Kidney (tissue), 14 donors: ENCODE measurements around the gene AVL9. TPM values are rescaled to one million over a fixed set of nuclear protein-coding genes. Genes with fewer than 3 reads are reported as not detected.

Experiments used
- DNase-seq, 5 donors: peaks; one replicate each; pipeline ENCODE4 v3.0.0-alpha.2; 2013 to 2020
- FAIRE-seq: peaks from 2 replicates; lab custom pipeline; 2012; peaks lifted over from hg19 to GRCh38; lab: Jason Lieb, UNC
- H3K27ac ChIP-seq, 2 donors: one replicate each; pipeline ENCODE4 v1.7.0; 2013; ENCODE audit warnings: low read depth in 2 of 2, low read length in 2 of 2, inconsistent platforms in 1 of 2
- H3K27me3 ChIP-seq: one replicate; pipeline ENCODE4 v1.7.1; 2013; ENCODE audit warnings: low read length, inconsistent platforms; ENCODE audit not compliant: control insufficient read depth, insufficient read depth
- H3K36me3 ChIP-seq, 3 donors: one replicate each; pipeline versions ENCODE4 v1.7.0 to v1.7.1; 2013; ENCODE audit warnings: low read length in 3 of 3, control low read depth in 1 of 3, inconsistent platforms in 1 of 3; ENCODE audit not compliant: insufficient read depth in 3 of 3, control insufficient read depth in 2 of 3
- H3K4me1 ChIP-seq, 3 donors: one replicate each; pipeline versions ENCODE4 v1.7.0 to v1.7.1; 2013; ENCODE audit warnings: low read length in 3 of 3, inconsistent platforms in 1 of 3, low read depth in 1 of 3; ENCODE audit not compliant: control insufficient read depth in 2 of 3, insufficient read depth in 2 of 3
- H3K4me3 ChIP-seq, 3 donors: one replicate each; pipeline versions ENCODE4 v1.7.0 to v1.8.1; 2013; ENCODE audit warnings: low read length in 3 of 3, control low read depth in 1 of 3, inconsistent platforms in 1 of 3
- H3K9ac ChIP-seq, 3 donors: one replicate each; pipeline versions ENCODE4 v1.7.0 to v1.7.1; 2013; ENCODE audit warnings: low read length in 3 of 3, control low read depth in 1 of 3, inconsistent platforms in 1 of 3
- H3K9me3 ChIP-seq, 3 donors: one replicate each; pipeline versions ENCODE4 v1.7.0 to v1.7.1; 2013; ENCODE audit warnings: low read length in 3 of 3, control low read depth in 1 of 3, inconsistent platforms in 1 of 3; ENCODE audit not compliant: control insufficient read depth in 2 of 3, insufficient read depth in 1 of 3
- intact Hi-C: fragments of 100-400 bp; cut with DNase I; formaldehyde crosslinking; loops from one replicate; pipeline ENCODE4 v1.11.1; 2022
- polyA plus RNA-seq: library from polyadenylated mRNA; stranded (reverse); fragments of 350-450 nt; fragmentation: Illumina TruSeq; extraction: RNeasy Lipid Tissue Mini Kit (QIAGEN cat#74804); gene quantifications from one replicate; pipeline ENCODE4 v1.2.3, GENCODE V29; 2014; ENCODE audit warnings: low read depth, low replicate concordance; ENCODE audit not compliant: insufficient read depth
- total RNA-seq: library from RNA; stranded (reverse); fragmentation: NEBNext Ultra II Directional; extraction: Animal tissue kit (Norgen Biotek cat#: 25700); gene quantifications from one replicate; pipeline ENCODE4 v1.2.1, GENCODE V29; 2021
- TF ChIP-seq, protein P1 (sequence below): IDR thresholded peaks from 3 replicates; pipeline ENCODE4 v1.5.1; 2012; ENCODE audit warnings: mild to moderate bottlenecking, moderate library complexity, borderline replicate concordance; ENCODE audit not compliant: insufficient read depth; ENCODE audit errors: extremely low read depth
- donor health status: control.
- donor health status: control.
- donor health status: control.
- donor health status: control.
- donor health status: control.
- donor health status: DM: yes; HTN: yes; CAD: no.
- donor health status: Normal renal cell carcinoma (clear cell type).

The AVL9 gene
- total and polyA plus RNA-seq, 2 donors from 2014 or later = 7.9 to 39.9 TPM

DNA sequence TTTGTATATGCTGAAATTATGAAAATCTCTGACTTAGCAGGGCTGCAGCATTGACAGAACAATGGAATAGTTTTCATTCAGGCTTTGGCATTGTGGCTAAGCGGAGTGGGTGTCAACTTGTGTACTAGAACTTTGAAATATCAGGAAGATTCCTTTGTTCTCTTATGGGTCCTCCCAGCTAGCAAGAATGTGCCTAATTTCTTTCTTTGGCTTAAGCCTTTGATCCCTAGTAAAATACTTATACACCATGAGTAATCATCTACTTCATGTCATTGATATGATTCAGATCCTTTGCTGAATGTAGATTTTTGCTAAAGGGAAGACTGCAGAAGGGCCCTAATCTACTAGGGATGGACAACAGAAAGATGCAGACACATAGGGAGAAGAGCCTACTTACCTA lies 6.2 kb downstream of the AVL9 start:
- intact Hi-C loops = loop anchor here (10.0 kb wide), 1 partner anchor 83 kb away; no protein-coding TSS in a partner anchor
- Histone ChIP-seq H3K36me3 (no peaks in the 10 kb centered on the region), H3K4me1 (peaks cover 0 to 4% (median 0%) of the 10 kb centered on the region in 3 donors), H3K27me3 (no peaks in the 10 kb centered on the region), H3K9me3 (no peaks in the 10 kb centered on the region), H3K27ac (no peak overlapping the region), H3K9ac (no peak overlapping the region), H3K4me3 (no peak overlapping the region)
- DNase-seq = no peak
- TF ChIP-seq, protein P1, sequence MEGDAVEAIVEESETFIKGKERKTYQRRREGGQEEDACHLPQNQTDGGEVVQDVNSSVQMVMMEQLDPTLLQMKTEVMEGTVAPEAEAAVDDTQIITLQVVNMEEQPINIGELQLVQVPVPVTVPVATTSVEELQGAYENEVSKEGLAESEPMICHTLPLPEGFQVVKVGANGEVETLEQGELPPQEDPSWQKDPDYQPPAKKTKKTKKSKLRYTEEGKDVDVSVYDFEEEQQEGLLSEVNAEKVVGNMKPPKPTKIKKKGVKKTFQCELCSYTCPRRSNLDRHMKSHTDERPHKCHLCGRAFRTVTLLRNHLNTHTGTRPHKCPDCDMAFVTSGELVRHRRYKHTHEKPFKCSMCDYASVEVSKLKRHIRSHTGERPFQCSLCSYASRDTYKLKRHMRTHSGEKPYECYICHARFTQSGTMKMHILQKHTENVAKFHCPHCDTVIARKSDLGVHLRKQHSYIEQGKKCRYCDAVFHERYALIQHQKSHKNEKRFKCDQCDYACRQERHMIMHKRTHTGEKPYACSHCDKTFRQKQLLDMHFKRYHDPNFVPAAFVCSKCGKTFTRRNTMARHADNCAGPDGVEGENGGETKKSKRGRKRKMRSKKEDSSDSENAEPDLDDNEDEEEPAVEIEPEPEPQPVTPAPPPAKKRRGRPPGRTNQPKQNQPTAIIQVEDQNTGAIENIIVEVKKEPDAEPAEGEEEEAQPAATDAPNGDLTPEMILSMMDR = no peak
- FAIRE-seq = no peak

DNA sequence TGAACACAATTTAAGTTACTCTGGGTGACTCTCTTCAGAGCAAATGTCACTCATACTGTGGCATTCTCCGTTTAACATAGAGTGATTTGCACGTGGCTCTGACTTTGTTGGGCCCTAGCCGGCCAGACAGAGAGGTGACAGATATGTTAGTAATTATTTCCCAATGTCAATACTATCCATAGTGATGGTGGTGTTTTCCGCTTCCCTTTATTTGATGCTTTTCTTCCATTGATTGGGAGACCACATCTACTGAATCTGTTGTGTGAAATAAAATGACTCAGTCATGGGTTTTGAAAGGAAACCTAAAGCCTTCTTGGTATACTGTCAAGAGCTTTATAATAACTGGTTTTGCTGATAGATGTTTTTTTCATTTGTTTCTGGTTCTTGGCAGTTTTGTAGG lies 7.4 kb downstream of the AVL9 start:
- H3K9ac ChIP-seq = no peak overlapping the region
- no peak overlapping the region for H3K27ac ChIP-seq
- intact Hi-C loops = loop anchor here (10.0 kb wide), 1 partner anchor 82 kb away; no protein-coding TSS in a partner anchor
- no peak overlapping the region for H3K4me3 ChIP-seq
- no peak for FAIRE-seq
- TF ChIP-seq, protein P1 = no peak
- no peaks in the 10 kb centered on the region for H3K4me1 ChIP-seq
- H3K9me3 ChIP-seq = no peaks in the 10 kb centered on the region
- no peaks in the 10 kb centered on the region for H3K36me3 ChIP-seq
- no peak for DNase-seq
- H3K27me3 ChIP-seq = no peaks in the 10 kb centered on the region

DNA sequence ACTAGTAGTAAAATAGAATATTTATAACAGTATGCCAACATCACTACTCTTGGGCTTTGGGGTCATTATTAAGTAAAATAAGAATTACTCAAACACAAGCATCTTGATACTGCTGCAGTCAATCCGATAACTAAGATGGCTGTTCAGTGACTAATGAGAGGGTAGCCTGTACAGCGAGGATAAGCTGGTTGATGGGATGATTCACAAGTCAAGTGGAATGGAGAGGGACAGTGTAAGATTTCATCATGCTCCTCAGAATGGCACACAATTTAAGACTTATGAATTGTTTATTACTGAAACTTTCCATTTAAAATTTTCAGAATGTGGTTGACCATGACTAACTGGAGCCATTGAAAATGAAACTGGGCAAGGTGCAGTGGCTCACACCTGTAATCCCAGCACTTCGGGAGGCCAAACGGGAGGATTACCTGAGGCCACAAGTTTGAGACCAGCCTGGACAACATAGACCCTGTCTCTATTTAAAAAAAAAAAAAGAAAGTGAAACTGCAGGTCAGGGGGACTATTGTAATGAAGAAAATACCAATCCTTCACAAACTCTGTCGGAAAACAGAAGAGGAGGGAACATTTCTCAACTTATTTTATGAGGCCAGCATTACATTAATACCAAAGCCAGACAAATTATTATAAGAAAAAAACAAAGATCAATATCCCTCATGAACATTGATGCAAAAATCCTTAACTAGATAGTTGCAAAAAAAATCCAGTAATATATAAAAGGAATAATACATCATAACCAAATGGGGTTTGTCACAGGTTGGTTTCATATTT lies 11.2 kb downstream of the AVL9 start:
- H3K4me1 ChIP-seq = no peaks in the 10 kb centered on the region
- FAIRE-seq = no peak
- intact Hi-C loops = loop anchor here (10.0 kb wide), 1 partner anchor 78 kb away; no protein-coding TSS in a partner anchor

More for the DNA sequence above, 11.2 kb downstream of the AVL9 start:
- Histone ChIP-seq H3K9ac (no peak overlapping the region), H3K27me3 (no peaks in the 10 kb centered on the region), H3K27ac (no peak overlapping the region), H3K9me3 (no peaks in the 10 kb centered on the region), H3K4me3 (no peak overlapping the region), H3K36me3 (no peaks in the 10 kb centered on the region)
- TF ChIP-seq, protein P1 = no peak
- no peak for DNase-seq
